Endothelial cell of hepatic sinusoid (primary cell): Measurements from ENCODE around the gene EEF2K.

Source experiments
- in situ Hi-C: cut with HindIII; loops from 2 replicates; pipeline ENCODE4 v1.10.0; 2017; ENCODE audit warnings: low sequenced_read_pairs

Gene EEF2K

GRCh38 chr16:22239131-22239805, 33.2 kb downstream of the EEF2K start:
- in situ Hi-C loops: no loop called here

- in situ Hi-C loops: no loop called here
Observed at GRCh38 chr16:22240023-22240710, 34.1 kb downstream of the EEF2K start.

GRCh38 chr16:22250522-22250921, 44.4 kb downstream of the EEF2K start:
- in situ Hi-C loops: no loop called here

- in situ Hi-C loops: no loop called here
Observed at GRCh38 chr16:22252317-22252716, 46.2 kb downstream of the EEF2K start.

GRCh38 chr16:22253272-22253671, 47.2 kb downstream of the EEF2K start:
- in situ Hi-C loops: no loop called here

GRCh38 chr16:22255335-22255734, 49.3 kb downstream of the EEF2K start:
- in situ Hi-C loops: no loop called here

GRCh38 chr16:22257440-22257839, 51.4 kb downstream of the EEF2K start:
- in situ Hi-C loops: no loop called here

- in situ Hi-C loops: loop anchor here (5.0 kb wide), 1 partner anchor 63 kb away; no protein-coding TSS in a partner anchor
Observed at GRCh38 chr16:22260490-22260889, 54.4 kb downstream of the EEF2K start.

- in situ Hi-C loops: loop anchor here (5.0 kb wide), 1 partner anchor 65 kb away; no protein-coding TSS in a partner anchor
Observed at GRCh38 chr16:22262460-22262859, 56.4 kb downstream of the EEF2K start.

- in situ Hi-C loops: loop anchor here (5.0 kb wide), 1 partner anchor 67 kb away; no protein-coding TSS in a partner anchor
Observed at GRCh38 chr16:22264786-22265185, 58.7 kb downstream of the EEF2K start.

- in situ Hi-C loops: no loop called here
Observed at GRCh38 chr16:22265351-22265750, 59.3 kb downstream of the EEF2K start.

- in situ Hi-C loops: no loop called here
Observed at GRCh38 chr16:22266546-22266945, 60.5 kb downstream of the EEF2K start.

GRCh38 chr16:22267764-22268163, 61.7 kb downstream of the EEF2K start:
- in situ Hi-C loops: no loop called here

GRCh38 chr16:22270525-22270924, 64.4 kb downstream of the EEF2K start:
- in situ Hi-C loops: no loop called here

GRCh38 chr16:22272870-22273650, 67.0 kb downstream of the EEF2K start:
- in situ Hi-C loops: no loop called here

- in situ Hi-C loops: no loop called here
Observed at GRCh38 chr16:22274916-22275315, 68.8 kb downstream of the EEF2K start.

- in situ Hi-C loops: no loop called here
Observed at GRCh38 chr16:22278441-22279230, 72.6 kb downstream of the EEF2K start.

- in situ Hi-C loops: loop anchor here (10.0 kb wide), 1 partner anchor 188 kb away; the partner anchor contains the start of gene VWA3A
Observed at GRCh38 chr16:22282254-22282892, 76.3 kb downstream of the EEF2K start.

- in situ Hi-C loops: loop anchor here (10.0 kb wide), 1 partner anchor 190 kb away; the partner anchor contains the start of gene VWA3A
Observed at GRCh38 chr16:22284637-22285036, 78.6 kb downstream of the EEF2K start.

- in situ Hi-C loops: loop anchor here (10.0 kb wide), 1 partner anchor 190 kb away; the partner anchor contains the start of gene VWA3A
Observed at GRCh38 chr16:22285080-22285479, 79.0 kb downstream of the EEF2K start.
